ENCODE measurements around the gene UBQLN4. TPM values are rescaled to one million over a fixed set of nuclear protein-coding genes. Genes with fewer than 3 reads are reported as not detected.

UBQLN4 gene
- total RNA-seq, 3 donors from 2014 or later = 22.1 to 27.1 (median 23.3) TPM

DNA sequence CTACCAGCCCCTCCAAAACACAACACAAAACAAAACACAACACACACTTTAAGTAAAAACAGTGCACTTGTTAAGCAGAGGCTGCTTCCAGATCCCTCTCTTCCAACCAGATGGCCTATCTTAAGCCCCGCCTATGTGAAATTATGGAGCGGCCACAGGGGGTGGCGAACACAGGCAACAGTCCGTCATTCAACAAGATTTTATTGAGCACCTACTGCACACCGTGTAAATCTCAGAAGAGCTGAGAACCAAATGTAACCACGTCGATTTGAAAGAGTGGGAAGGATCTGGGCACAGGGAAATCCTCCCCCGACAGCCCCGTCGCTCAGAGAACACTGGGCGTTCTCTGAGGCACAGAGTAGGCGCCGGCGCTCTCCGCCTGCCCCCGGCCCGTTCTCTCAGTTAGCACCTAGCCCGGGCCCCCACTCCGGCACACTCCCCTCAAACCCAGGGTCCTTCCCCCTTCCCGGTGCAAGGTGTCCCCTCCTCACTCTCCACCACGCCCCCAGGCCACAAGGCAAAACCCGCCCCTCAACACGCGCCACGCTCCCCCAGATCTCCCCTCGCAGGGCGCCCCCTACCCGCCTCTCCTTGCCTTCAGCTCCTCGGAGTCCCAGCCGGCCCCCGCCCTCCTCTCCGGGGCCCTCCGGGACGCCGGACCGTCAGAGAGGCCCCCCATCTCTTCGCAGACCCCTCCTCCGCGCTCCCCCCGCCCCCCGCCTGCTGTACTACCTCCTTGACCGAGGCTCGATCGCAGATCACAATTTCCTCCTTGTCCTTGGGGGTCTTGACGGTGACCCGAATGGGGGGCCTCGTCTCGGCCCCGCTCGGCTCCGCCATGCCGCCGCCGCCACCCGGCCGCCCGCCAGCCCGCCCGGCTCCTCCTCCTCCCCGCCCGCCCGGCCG is 483 bp downstream of the UBQLN4 start:
- H3K27ac ChIP-seq = peak overlapping the region; percentile 91 to 93
- TF ChIP-seq POLR2A (IDR thresholded peaks at IDR 0.05) (no peak), POLR2AphosphoS5 (IDR thresholded peaks at IDR 0.05) (no peak)
- TF ChIP-seq, protein P1, sequence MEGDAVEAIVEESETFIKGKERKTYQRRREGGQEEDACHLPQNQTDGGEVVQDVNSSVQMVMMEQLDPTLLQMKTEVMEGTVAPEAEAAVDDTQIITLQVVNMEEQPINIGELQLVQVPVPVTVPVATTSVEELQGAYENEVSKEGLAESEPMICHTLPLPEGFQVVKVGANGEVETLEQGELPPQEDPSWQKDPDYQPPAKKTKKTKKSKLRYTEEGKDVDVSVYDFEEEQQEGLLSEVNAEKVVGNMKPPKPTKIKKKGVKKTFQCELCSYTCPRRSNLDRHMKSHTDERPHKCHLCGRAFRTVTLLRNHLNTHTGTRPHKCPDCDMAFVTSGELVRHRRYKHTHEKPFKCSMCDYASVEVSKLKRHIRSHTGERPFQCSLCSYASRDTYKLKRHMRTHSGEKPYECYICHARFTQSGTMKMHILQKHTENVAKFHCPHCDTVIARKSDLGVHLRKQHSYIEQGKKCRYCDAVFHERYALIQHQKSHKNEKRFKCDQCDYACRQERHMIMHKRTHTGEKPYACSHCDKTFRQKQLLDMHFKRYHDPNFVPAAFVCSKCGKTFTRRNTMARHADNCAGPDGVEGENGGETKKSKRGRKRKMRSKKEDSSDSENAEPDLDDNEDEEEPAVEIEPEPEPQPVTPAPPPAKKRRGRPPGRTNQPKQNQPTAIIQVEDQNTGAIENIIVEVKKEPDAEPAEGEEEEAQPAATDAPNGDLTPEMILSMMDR (IDR thresholded peaks at IDR 0.05) = peak in 1 of 3 donors; percentile 8
- intact Hi-C loops (cut with DNase I; ENCODE audit: low total_unique reads) = no loop called here

DNA sequence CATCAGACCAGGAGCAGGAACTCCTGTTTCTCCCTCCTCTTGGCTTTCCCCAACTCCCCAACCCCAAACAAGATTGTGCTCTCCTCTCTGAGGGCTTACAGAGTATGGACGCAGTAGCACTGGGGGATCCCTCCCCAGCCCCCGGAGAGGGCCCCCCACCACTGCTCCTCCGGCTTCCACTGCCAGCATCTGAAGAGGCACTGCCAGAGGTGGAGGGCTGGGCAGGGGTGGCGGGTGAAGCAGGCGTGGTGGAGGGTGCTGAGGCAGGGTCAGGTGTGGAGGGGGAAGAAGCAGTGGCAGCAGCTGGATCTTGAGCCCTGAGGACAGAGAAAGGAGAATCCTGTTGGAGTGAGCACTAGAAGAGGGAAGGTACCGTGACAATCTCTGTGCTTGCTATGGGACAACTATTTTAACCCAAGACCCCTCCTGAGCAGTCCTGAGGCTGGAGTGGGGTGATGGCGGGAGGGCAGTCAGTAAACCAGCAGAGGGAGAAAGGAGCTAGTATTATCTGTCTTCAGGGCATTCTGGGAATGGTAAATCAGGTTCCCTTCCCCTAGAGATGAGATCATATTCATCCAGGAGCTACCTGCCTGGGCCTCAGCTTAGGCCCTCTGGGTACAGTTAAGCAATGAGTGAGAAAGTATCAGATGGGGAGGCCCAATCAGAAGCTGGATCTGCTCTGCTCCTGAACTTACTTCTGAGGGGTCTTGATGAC is 2.4 kb downstream of the UBQLN4 start:
- Histone ChIP-seq H3K4me1 (no peaks in the 10 kb centered on the region), H3K4me3 (no peak overlapping the region), H3K27ac (no peak overlapping the region), H3K36me3 (no peaks in the 10 kb centered on the region), H3K27me3 (no peaks in the 10 kb centered on the region), H3K9me3 (no peaks in the 10 kb centered on the region)
- intact Hi-C loops (cut with DNase I; ENCODE audit: low total_unique reads) = no loop called here
- no peak for DNase-seq (ENCODE audit: low spot score in 2 of 2)
- TF ChIP-seq POLR2AphosphoS5 (IDR thresholded peaks at IDR 0.05) (no peak), POLR2A (IDR thresholded peaks at IDR 0.05) (no peak)
- TF ChIP-seq, protein P1 (IDR thresholded peaks at IDR 0.05) = no peak

More for the DNA sequence above, 483 bp downstream of the UBQLN4 start:
- Histone ChIP-seq H3K4me3 (peak overlapping the region; percentile 79 to 90 (median 83)), H3K27me3 (no peaks in the 10 kb centered on the region), H3K4me1 (no peaks in the 10 kb centered on the region), H3K9me3 (no peaks in the 10 kb centered on the region), H3K36me3 (no peaks in the 10 kb centered on the region)
- peak; percentile 35 to 57 for DNase-seq (ENCODE audit: low spot score in 2 of 2)

DNA sequence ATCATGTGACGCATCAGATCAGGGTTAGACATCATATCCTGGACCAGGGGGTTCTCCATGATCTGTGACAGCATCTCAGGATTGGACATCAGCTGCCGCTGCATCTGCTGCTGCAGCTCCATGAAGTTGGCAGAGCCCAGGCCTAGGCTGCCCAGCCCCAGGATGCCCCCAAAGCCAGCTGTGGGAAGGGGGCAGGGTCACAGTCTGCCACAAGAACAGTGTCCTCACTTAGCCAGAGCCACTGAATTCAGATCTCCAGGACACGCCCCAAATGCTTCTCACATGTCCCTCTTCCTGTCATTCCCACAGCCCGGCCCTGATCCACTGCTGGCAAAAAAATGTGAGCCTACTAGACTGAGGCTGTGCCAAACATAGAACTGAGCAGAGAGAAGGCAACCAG is 3.2 kb downstream of the UBQLN4 start:
- no peak overlapping the region for H3K27ac ChIP-seq
- H3K36me3 ChIP-seq = no peaks in the 10 kb centered on the region
- H3K9me3 ChIP-seq = no peaks in the 10 kb centered on the region
- intact Hi-C loops (cut with DNase I; ENCODE audit: low total_unique reads) = no loop called here
- TF ChIP-seq POLR2A (IDR thresholded peaks at IDR 0.05) = no peak
- TF ChIP-seq POLR2AphosphoS5 (IDR thresholded peaks at IDR 0.05) = no peak
- TF ChIP-seq, protein P1 (IDR thresholded peaks at IDR 0.05) = no peak
- no peak overlapping the region for H3K4me3 ChIP-seq
- H3K4me1 ChIP-seq = no peaks in the 10 kb centered on the region
- DNase-seq (ENCODE audit: low spot score in 2 of 2) = no peak
- no peaks in the 10 kb centered on the region for H3K27me3 ChIP-seq

DNA sequence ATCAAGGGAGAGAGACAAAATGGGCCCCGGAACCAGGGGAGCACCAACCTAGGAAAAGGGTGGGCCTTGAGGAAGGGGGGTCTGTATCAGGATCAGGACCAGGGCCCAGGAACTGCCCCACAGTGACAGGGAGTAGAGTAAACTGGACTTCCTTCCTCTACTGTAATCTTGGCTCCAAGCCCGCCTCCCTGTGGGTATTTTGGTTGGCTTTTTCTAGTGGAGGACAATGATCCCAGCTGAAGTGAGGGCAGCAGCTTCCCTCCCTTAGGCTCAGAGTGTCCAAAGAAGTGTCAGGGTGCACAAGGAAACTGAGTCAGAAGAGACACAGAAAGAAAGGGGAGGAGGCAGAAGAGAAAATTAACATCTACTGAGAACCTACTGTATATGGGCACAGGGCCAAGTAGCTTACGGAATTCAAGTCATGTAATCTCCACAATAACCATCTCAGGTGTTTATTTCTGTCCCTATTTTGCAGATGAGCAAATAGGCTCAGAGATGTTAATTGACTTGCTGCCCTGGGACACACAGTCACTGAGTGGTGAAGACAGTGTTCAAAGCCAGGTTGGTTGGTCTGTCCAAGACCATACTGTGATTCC is 4.8 kb downstream of the UBQLN4 start:
- H3K27ac ChIP-seq = no peak overlapping the region
- TF ChIP-seq POLR2A (IDR thresholded peaks at IDR 0.05) (no peak), POLR2AphosphoS5 (IDR thresholded peaks at IDR 0.05) (no peak)
- TF ChIP-seq, protein P1 (IDR thresholded peaks at IDR 0.05) = no peak
- no peak for DNase-seq (ENCODE audit: low spot score in 2 of 2)
- no peak overlapping the region for H3K4me3 ChIP-seq
- no peaks in the 10 kb centered on the region for H3K4me1 ChIP-seq
- H3K9me3 ChIP-seq = no peaks in the 10 kb centered on the region
- H3K27me3 ChIP-seq = no peaks in the 10 kb centered on the region
- H3K36me3 ChIP-seq = no peaks in the 10 kb centered on the region
- intact Hi-C loops (cut with DNase I; ENCODE audit: low total_unique reads) = no loop called here

All from breast epithelium (tissue), 4 donors.